Stimulated activated CD4-positive, alpha-beta T cell treated with anti-CD3 and anti-CD28 coated beads, Interleukin-4, amount 100 ng/mL, for 4 hours (primary cell): Measurements from ENCODE around the gene ITGA7.

Source experiments
- DNase-seq, 2 experiments: peaks; one replicate each; pipeline ENCODE4 v3.0.0-alpha.2; 2020

Gene ITGA7

GRCh38 chr12:55698965-55699364 lies 8.7 kb downstream of the ITGA7 start:
- DNase-seq: no peak

- DNase-seq: no peak
These were observed 9.3 kb downstream of the ITGA7 start for GRCh38 chr12:55698241-55698955.

GRCh38 chr12:55697686-55698085 lies 10.0 kb downstream of the ITGA7 start:
- no peak for DNase-seq

- DNase-seq: no peak
These were observed 10.8 kb downstream of the ITGA7 start for GRCh38 chr12:55696796-55697462.

GRCh38 chr12:55696141-55696540 lies 11.6 kb downstream of the ITGA7 start:
- DNase-seq: no peak

GRCh38 chr12:55695349-55695748 lies 12.4 kb downstream of the ITGA7 start:
- DNase-seq: no peak

- DNase-seq: no peak
These were observed 13.1 kb downstream of the ITGA7 start for GRCh38 chr12:55694651-55695050.

- no peak for DNase-seq
These were observed 13.6 kb downstream of the ITGA7 start for GRCh38 chr12:55694188-55694515.

GRCh38 chr12:55693323-55694187 lies 14.1 kb downstream of the ITGA7 start:
- no peak for DNase-seq

- DNase-seq: no peak
These were observed 14.9 kb downstream of the ITGA7 start for GRCh38 chr12:55692631-55693322.

- DNase-seq: no peak
These were observed 18.7 kb downstream of the ITGA7 start for GRCh38 chr12:55688716-55689655.

- peak in 1 of 2 experiments; percentile 35 for DNase-seq
These were observed 20.0 kb downstream of the ITGA7 start for GRCh38 chr12:55687746-55688145.

- no peak for DNase-seq
These were observed 21.2 kb downstream of the ITGA7 start for GRCh38 chr12:55686366-55687010.

- DNase-seq: no peak
These were observed 22.0 kb downstream of the ITGA7 start for GRCh38 chr12:55685671-55686070.

- no peak for DNase-seq
These were observed 22.8 kb downstream of the ITGA7 start for GRCh38 chr12:55684761-55685370.

GRCh38 chr12:55683676-55684075 lies 24.0 kb downstream of the ITGA7 start:
- DNase-seq: no peak

- no peak for DNase-seq
These were observed 25.5 kb downstream of the ITGA7 start for GRCh38 chr12:55682087-55682796.

GRCh38 chr12:55681142-55682077 lies 26.3 kb downstream of the ITGA7 start:
- peak in 1 of 2 experiments; percentile 41 for DNase-seq

- no peak for DNase-seq
These were observed 28.0 kb downstream of the ITGA7 start for GRCh38 chr12:55679691-55680090.
